Stimulated activated CD8-positive, alpha-beta memory T cell treated with anti-CD3 and anti-CD28 coated beads, Interleukin-4, amount 100 ng/mL, for 1 hour (primary cell): Measurements from ENCODE around the gene BRMS1.

Source experiments
- DNase-seq, 2 donors: peaks; one replicate each; pipeline ENCODE4 v3.0.0-alpha.2; 2020; ENCODE audit warnings: low read depth in 2 of 2, low spot score in 1 of 2

BRMS1 gene

GRCh38 chr11:66287889-66288670 is 56.8 kb downstream of the BRMS1 start:
- DNase-seq = no peak
